Thymus (tissue), 11 donors: ENCODE measurements around the gene CYP4V2. TPM values are rescaled to one million over a fixed set of nuclear protein-coding genes. Genes with fewer than 3 reads are reported as not detected.

ENCODE experiments used
- DNase-seq, 9 donors: peaks; one replicate each; pipeline ENCODE4 v3.0.0-alpha.2; 2013; ENCODE audit warnings: low spot score in 9 of 9, low read depth in 6 of 9, missing footprints in 1 of 9
- H3K27ac ChIP-seq, 2 donors: one replicate each; pipeline ENCODE4 v1.5.1; 2013; ENCODE audit warnings: control low read depth in 1 of 2, low read depth in 1 of 2, low read length in 1 of 2, mild to moderate bottlenecking in 1 of 2, moderate library complexity in 1 of 2
- H3K27me3 ChIP-seq, 2 donors: one replicate each; pipeline ENCODE4 v1.5.1; 2013; ENCODE audit warnings: low read length in 1 of 2; ENCODE audit not compliant: control insufficient read depth in 2 of 2, insufficient read depth in 1 of 2
- H3K36me3 ChIP-seq, 2 donors: one replicate each; pipeline ENCODE4 v1.5.1; 2013; ENCODE audit warnings: low read length in 1 of 2, mild to moderate bottlenecking in 1 of 2, moderate library complexity in 1 of 2; ENCODE audit not compliant: control insufficient read depth in 2 of 2, insufficient read depth in 2 of 2
- H3K4me1 ChIP-seq, 2 donors: one replicate each; pipeline ENCODE4 v1.5.1; 2013; ENCODE audit warnings: low read length in 2 of 2; ENCODE audit not compliant: control insufficient read depth in 2 of 2, insufficient read depth in 2 of 2
- H3K4me3 ChIP-seq, 2 donors: one replicate each; pipeline ENCODE4 v1.5.1; 2013; ENCODE audit warnings: low read length in 2 of 2, control low read depth in 1 of 2, mild to moderate bottlenecking in 1 of 2
- H3K9me3 ChIP-seq, 2 donors: one replicate each; pipeline ENCODE4 v1.5.1; 2013; ENCODE audit warnings: low read length in 1 of 2, mild to moderate bottlenecking in 1 of 2; ENCODE audit not compliant: control insufficient read depth in 2 of 2, insufficient read depth in 1 of 2
- WGBS: extraction: QIAGEN DNeasy Blood & Tissue Kit; methylation state at CpG from one replicate; pipeline ENCODE4 v1.1.7; 2013; 5-methylcytosine and 5-hydroxymethylcytosine counted together
- polyA plus RNA-seq: library from polyadenylated mRNA; stranded (reverse); fragments of 200-250 nt; gene quantifications from one replicate; pipeline ENCODE4 v1.2.3, GENCODE V29; 2013
- total RNA-seq: library from RNA; stranded (reverse); fragments of 120-200 nt; gene quantifications from one replicate; pipeline ENCODE4 v1.2.4, GENCODE V29; 2013
- donor health status: healthy.

Gene CYP4V2
- total and polyA plus RNA-seq, 2 donors = 5.9 to 28.2 TPM

- no peak overlapping the region for H3K4me3 ChIP-seq
- 96% methylated on average over 6 of the region's 6 CpGs for WGBS
- no peaks in the 10 kb centered on the region for H3K9me3 ChIP-seq
- no peak for DNase-seq
- H3K27me3 ChIP-seq = no peaks in the 10 kb centered on the region
- no peak overlapping the region for H3K27ac ChIP-seq
- H3K36me3 ChIP-seq = peaks cover 0 to 4% of the 10 kb centered on the region in 2 donors
- H3K4me1 ChIP-seq = peaks cover 0 to 4% of the 10 kb centered on the region in 2 donors
Measured at GRCh38 chr4:186200516-186200915, 9.1 kb downstream of the CYP4V2 start.

GRCh38 chr4:186201010-186201409 is 9.6 kb downstream of the CYP4V2 start:
- no peak for DNase-seq
- Histone ChIP-seq H3K36me3 (peaks cover 0 to 4% of the 10 kb centered on the region in 2 donors), H3K4me3 (no peak overlapping the region), H3K9me3 (no peaks in the 10 kb centered on the region), H3K4me1 (peaks cover 0 to 4% of the 10 kb centered on the region in 2 donors), H3K27ac (no peak overlapping the region), H3K27me3 (no peaks in the 10 kb centered on the region)
- 96% methylated on average over 7 of the region's 7 CpGs for WGBS

- Histone ChIP-seq H3K4me3 (no peak overlapping the region), H3K27ac (no peak overlapping the region), H3K36me3 (peaks cover 0 to 4% of the 10 kb centered on the region in 2 donors), H3K9me3 (no peaks in the 10 kb centered on the region), H3K27me3 (no peaks in the 10 kb centered on the region), H3K4me1 (peaks cover 0 to 4% of the 10 kb centered on the region in 2 donors)
- peak in 2 of 9 donors; percentile 21 to 39 for DNase-seq
- 47% methylated on average over 9 of the region's 9 CpGs for WGBS
Measured at GRCh38 chr4:186201535-186202230, 10.3 kb downstream of the CYP4V2 start.

- Histone ChIP-seq H3K4me3 (no peak overlapping the region), H3K9me3 (no peaks in the 10 kb centered on the region), H3K27ac (no peak overlapping the region), H3K4me1 (peaks cover 0 to 4% of the 10 kb centered on the region in 2 donors), H3K36me3 (no peaks in the 10 kb centered on the region), H3K27me3 (no peaks in the 10 kb centered on the region)
- no peak for DNase-seq
- 92% methylated on average over 8 of the region's 8 CpGs for WGBS
Measured at GRCh38 chr4:186202490-186203140, 11.2 kb downstream of the CYP4V2 start.

GRCh38 chr4:186203406-186203805 is 12.0 kb downstream of the CYP4V2 start:
- no peaks in the 10 kb centered on the region for H3K27me3 ChIP-seq
- peaks cover 0 to 4% of the 10 kb centered on the region in 2 donors for H3K4me1 ChIP-seq
- H3K36me3 ChIP-seq = no peaks in the 10 kb centered on the region
- H3K27ac ChIP-seq = peak overlapping the region; percentile 47 to 84
- H3K9me3 ChIP-seq = no peaks in the 10 kb centered on the region
- no peak overlapping the region for H3K4me3 ChIP-seq
- 71% methylated on average over 12 of the region's 12 CpGs for WGBS
- no peak for DNase-seq

- no peak for DNase-seq
- Histone ChIP-seq H3K4me1 (peaks cover 0 to 4% of the 10 kb centered on the region in 2 donors), H3K4me3 (peak overlapping the region; percentile 41 to 45), H3K27ac (peak overlapping the region; percentile 81 to 84), H3K9me3 (peaks cover 1 to 2% of the 10 kb centered on the region in 2 donors), H3K27me3 (no peaks in the 10 kb centered on the region), H3K36me3 (peaks cover 4 to 5% of the 10 kb centered on the region in 2 donors)
- WGBS = 50% methylated on average over 45 of the region's 45 CpGs
Measured at GRCh38 chr4:186204103-186204559, 12.8 kb downstream of the CYP4V2 start.

GRCh38 chr4:186204686-186205085 is 13.3 kb downstream of the CYP4V2 start:
- Histone ChIP-seq H3K4me1 (peaks cover 0 to 4% of the 10 kb centered on the region in 2 donors), H3K9me3 (peaks cover 1 to 3% of the 10 kb centered on the region in 2 donors), H3K36me3 (peaks cover 5 to 10% of the 10 kb centered on the region in 2 donors), H3K27me3 (no peaks in the 10 kb centered on the region), H3K4me3 (peak overlapping the region; percentile 41 to 45), H3K27ac (peak overlapping the region in 1 of 2 donors; percentile 84)
- WGBS = 81% methylated on average over 13 of the region's 13 CpGs
- DNase-seq = no peak

GRCh38 chr4:186205156-186205555 is 13.8 kb downstream of the CYP4V2 start:
- no peaks in the 10 kb centered on the region for H3K27me3 ChIP-seq
- WGBS = 94% methylated on average over 8 of the region's 8 CpGs
- no peak for DNase-seq
- no peak overlapping the region for H3K27ac ChIP-seq
- H3K36me3 ChIP-seq = peaks cover 9 to 10% of the 10 kb centered on the region in 2 donors
- peaks cover 0 to 4% of the 10 kb centered on the region in 2 donors for H3K4me1 ChIP-seq
- H3K4me3 ChIP-seq = no peak overlapping the region
- peaks cover 1 to 3% of the 10 kb centered on the region in 2 donors for H3K9me3 ChIP-seq

GRCh38 chr4:186216465-186217024 is 25.2 kb downstream of the CYP4V2 start:
- no peaks in the 10 kb centered on the region for H3K36me3 ChIP-seq
- H3K27me3 ChIP-seq = no peaks in the 10 kb centered on the region
- no peaks in the 10 kb centered on the region for H3K9me3 ChIP-seq
- no peaks in the 10 kb centered on the region for H3K4me1 ChIP-seq
- peak in 1 of 9 donors; percentile 10 for DNase-seq
- 82% methylated on average over 8 of the region's 8 CpGs for WGBS
- no peak overlapping the region for H3K4me3 ChIP-seq
- H3K27ac ChIP-seq = no peak overlapping the region
